Activated CD8-positive, alpha-beta memory T cell treated with anti-CD3 and anti-CD28 coated beads, Interleukin-2, amount 10 ng/mL, durations not matched to agents 7 days and 5 days (primary cell): Measurements from ENCODE around the gene LIPG. TPM values are rescaled to one million over a fixed set of nuclear protein-coding genes. Genes with fewer than 3 reads are reported as not detected.

Source experiments
- ATAC-seq: fragments of 150-1000 bp; cut with Tn5 transposase; one replicate; pipeline ENCODE4 v1.10.0; 2021; ENCODE audit warnings: moderate library complexity
- CTCF ChIA-PET: fragments of 350-600 bp; sonication (Branson Sonifier 250); formaldehyde crosslinking; loops from one replicate; lab custom pipeline; 2021; ENCODE audit warnings: antibody characterized with exemption; lab: Charles Lee
- DNase-seq: peaks from one replicate; pipeline ENCODE4 v3.0.0-alpha.2; 2020
- H3K27ac Mint-ChIP-seq: one replicate; pipeline ENCODE4 v1.8.0; 2021; ENCODE audit warnings: mild to moderate bottlenecking, mixed read lengths
- H3K27me3 Mint-ChIP-seq: one replicate; pipeline ENCODE4 v1.8.0; 2021; ENCODE audit warnings: mixed read lengths
- H3K36me3 Mint-ChIP-seq: one replicate; pipeline ENCODE4 v1.8.0; 2021; ENCODE audit warnings: mild to moderate bottlenecking, mixed read lengths
- H3K4me1 Mint-ChIP-seq: one replicate; pipeline ENCODE4 v1.8.0; 2021; ENCODE audit warnings: mixed read lengths
- H3K4me3 Mint-ChIP-seq: one replicate; pipeline ENCODE4 v1.8.0; 2021; ENCODE audit warnings: mild to moderate bottlenecking, moderate library complexity, mixed read lengths
- H3K9me3 Mint-ChIP-seq: one replicate; pipeline ENCODE4 v1.8.0; 2022; ENCODE audit warnings: low read depth, mixed read lengths
- total RNA-seq, 2 experiments: library from RNA; stranded (reverse); gene quantifications; one replicate each; pipeline ENCODE4 v1.2.3, GENCODE V29; 2021

The LIPG gene
- total RNA-seq, 2 experiments from 2014 or later = 0.16 TPM; not detected in 1

DNA sequence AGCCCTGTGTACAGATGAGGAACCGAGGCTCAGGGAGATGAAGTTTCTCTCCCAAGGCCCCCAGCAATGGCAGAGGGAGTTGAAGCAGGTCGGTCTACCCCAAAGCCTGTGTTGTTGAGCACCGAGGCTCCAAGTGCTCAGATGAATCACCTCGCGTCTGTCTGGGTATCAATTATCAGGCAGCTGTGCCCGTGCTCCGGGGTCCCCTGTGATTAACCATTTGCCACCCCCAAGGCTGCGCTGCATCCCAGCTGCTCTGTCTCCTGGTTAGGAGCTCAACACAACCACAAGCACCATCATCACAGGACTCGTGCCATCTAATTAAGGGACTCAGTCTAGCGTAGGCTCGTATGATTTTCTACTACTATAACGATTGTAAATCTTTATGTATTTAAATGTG, 27.1 kb downstream of the LIPG start:
- H3K9me3 Mint-ChIP-seq = no peaks in the 10 kb centered on the region
- H3K27me3 Mint-ChIP-seq = peaks cover 13% of the 10 kb centered on the region
- ATAC-seq = no peak
- no peak overlapping the region for H3K27ac Mint-ChIP-seq
- no peaks in the 10 kb centered on the region for H3K4me1 Mint-ChIP-seq
- CTCF ChIA-PET = no interaction called here
- H3K36me3 Mint-ChIP-seq = no peaks in the 10 kb centered on the region
- no peak for DNase-seq
- H3K4me3 Mint-ChIP-seq = no peak overlapping the region

DNA sequence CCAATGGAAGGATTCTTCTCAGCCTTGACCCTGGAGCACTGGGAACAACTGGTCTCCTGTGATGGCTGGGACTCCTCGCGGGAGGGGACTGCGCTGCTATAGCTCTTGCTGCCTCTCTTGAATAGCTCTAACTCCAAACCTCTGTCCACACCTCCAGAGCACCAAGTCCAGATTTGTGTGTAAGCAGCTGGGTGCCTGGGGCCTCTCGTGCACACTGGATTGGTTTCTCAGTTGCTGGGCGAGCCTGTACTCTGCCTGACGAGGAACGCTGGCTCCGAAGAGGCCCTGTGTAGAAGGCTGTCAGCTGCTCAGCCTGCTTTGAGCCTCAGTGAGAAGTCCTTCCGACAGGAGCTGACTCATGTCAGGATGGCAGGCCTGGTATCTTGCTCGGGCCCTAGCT, 28.8 kb downstream of the LIPG start:
- Mint-ChIP-seq H3K9me3 (no peaks in the 10 kb centered on the region), H3K4me1 (no peaks in the 10 kb centered on the region), H3K4me3 (no peak overlapping the region), H3K27ac (no peak overlapping the region), H3K36me3 (no peaks in the 10 kb centered on the region), H3K27me3 (peaks cover 10% of the 10 kb centered on the region)
- DNase-seq = no peak
- ATAC-seq = no peak
- CTCF ChIA-PET = no interaction called here

DNA sequence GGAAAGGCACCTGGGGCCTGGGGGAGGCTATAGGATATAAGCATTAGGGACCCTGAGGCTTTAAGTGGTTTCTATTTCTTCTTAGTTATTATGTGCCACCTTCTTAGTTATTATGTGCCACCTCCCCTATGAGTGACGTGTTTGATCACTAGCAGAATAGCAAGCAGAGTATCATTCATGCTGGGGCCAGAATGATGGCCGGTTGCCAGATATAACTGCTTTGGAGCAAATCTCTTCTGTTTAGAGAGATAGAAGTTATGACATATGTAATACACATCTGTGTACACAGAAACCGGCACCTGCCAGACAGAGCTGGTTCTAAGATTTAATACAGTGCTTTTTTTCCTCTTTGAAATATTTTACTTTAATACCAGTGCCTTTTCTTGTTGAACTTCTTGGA, 29.4 kb downstream of the LIPG start:
- no peak for DNase-seq
- Mint-ChIP-seq H3K4me3 (no peak overlapping the region), H3K9me3 (no peaks in the 10 kb centered on the region), H3K27ac (no peak overlapping the region), H3K36me3 (no peaks in the 10 kb centered on the region), H3K27me3 (peaks cover 9% of the 10 kb centered on the region), H3K4me1 (no peaks in the 10 kb centered on the region)
- CTCF ChIA-PET = no interaction called here
- ATAC-seq = no peak

DNA sequence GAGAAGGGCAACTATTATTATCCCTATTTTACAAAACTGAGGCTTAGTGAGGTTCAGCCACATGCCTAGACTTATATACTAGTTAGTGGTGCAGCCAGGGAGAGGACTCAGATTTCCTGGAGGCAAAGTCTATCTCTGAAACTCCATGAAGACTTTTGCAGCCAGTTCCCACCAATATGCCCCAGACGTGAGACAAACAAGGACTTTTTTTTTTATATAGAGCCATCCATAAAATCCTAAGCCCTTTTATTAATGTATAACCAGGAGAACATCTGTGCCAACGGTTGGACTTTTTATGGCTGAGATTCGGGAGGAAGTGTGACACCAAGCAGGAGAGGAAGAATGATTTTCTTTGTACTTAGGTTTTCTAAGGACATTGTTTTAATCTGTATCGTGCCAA, 29.9 kb downstream of the LIPG start:
- no peaks in the 10 kb centered on the region for H3K36me3 Mint-ChIP-seq
- H3K27me3 Mint-ChIP-seq = peaks cover 9% of the 10 kb centered on the region
- CTCF ChIA-PET = no interaction called here
- ATAC-seq (no peak), DNase-seq (no peak)
- no peaks in the 10 kb centered on the region for H3K9me3 Mint-ChIP-seq
- no peaks in the 10 kb centered on the region for H3K4me1 Mint-ChIP-seq
- no peak overlapping the region for H3K4me3 Mint-ChIP-seq
- no peak overlapping the region for H3K27ac Mint-ChIP-seq

DNA sequence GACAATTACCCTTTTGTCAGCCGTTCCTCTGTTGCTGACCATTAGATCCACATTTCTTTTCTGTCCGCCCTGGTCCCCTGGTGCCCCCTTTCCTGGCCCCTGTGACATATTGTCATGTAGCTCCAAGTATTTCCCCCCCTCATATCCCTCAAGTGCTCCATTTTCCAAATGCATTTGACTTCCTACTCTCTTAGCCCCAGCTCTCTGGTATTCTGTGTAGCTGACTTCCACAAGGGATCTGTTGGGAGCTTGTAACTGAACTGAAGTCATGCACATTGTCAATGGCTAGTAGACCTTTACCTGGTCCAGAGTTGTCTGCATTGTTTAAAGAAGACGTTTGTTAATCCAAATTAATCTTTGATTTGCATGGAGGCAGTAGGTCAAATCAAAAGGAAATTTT, 34.8 kb downstream of the LIPG start:
- ATAC-seq = no peak
- CTCF ChIA-PET = no interaction called here

DNA sequence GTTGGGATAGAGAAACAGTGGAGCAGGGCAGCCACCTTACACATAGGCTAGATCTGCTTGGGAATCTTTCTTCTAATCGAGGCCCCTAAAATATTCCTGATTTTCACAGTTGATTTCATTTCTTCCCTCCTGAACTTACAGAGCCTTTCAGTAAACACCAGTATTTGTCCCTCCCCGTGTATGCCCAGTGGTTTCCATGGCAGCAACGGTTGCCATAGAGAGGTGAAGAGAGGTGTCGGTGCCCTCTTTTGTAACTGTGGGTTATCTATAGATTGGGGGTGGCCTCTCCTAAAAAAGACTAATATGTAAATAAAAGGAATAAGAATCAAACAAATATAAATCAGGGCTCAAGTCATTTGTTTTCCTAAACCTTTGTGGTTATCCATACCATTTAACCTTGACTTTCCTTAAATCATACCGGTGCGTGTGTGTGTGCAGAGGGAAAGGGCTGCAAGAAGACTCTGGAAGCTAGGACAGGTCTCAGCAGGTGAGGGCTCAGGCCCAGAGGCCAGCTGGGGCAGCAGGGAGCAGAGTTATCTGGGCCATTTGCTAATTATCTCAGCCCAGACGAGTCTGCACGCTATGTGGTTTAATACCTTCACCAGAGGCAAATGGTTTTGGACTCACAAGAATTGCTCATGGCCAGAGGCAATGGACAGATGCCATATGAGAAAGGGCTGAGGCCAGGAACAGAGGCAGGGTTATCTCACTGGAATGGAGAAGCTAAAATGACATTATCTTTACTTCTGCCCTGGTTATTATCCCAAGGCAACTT, 35.5 kb downstream of the LIPG start:
- no peak for ATAC-seq
- Mint-ChIP-seq H3K27ac (no peak overlapping the region), H3K4me3 (no peak overlapping the region), H3K9me3 (no peaks in the 10 kb centered on the region), H3K36me3 (no peaks in the 10 kb centered on the region), H3K4me1 (peaks cover 4% of the 10 kb centered on the region), H3K27me3 (peaks cover 23% of the 10 kb centered on the region)
- CTCF ChIA-PET = no interaction called here
- DNase-seq = no peak

More for the DNA sequence above, 34.8 kb downstream of the LIPG start:
- Mint-ChIP-seq H3K4me3 (no peak overlapping the region), H3K9me3 (no peaks in the 10 kb centered on the region), H3K4me1 (peaks cover 4% of the 10 kb centered on the region), H3K36me3 (no peaks in the 10 kb centered on the region), H3K27ac (no peak overlapping the region), H3K27me3 (peaks cover 23% of the 10 kb centered on the region)
- DNase-seq = no peak

DNA sequence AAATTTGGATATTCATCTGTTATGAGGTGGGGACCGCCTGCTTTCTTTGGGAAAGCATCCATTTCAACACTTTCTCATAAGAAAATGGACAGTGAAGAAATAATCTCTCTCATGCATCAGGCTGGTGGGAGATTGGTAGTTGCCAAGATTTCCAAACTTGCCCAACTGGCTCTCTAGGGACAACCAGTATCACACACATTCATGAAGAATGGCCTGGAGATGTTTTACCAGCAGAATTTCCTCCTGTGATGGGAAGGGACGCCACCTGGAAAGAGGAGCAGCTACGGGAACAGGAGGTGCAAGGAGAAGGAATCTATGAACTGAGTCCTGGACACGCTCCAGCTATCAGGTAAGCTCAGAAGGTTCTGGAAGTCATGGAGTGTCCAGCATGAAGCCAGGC, 39.4 kb downstream of the LIPG start:
- Mint-ChIP-seq H3K36me3 (no peaks in the 10 kb centered on the region), H3K4me3 (no peak overlapping the region), H3K27ac (no peak overlapping the region), H3K4me1 (peaks cover 4% of the 10 kb centered on the region), H3K9me3 (no peaks in the 10 kb centered on the region), H3K27me3 (peaks cover 48% of the 10 kb centered on the region)
- ATAC-seq (no peak), DNase-seq (no peak)
- CTCF ChIA-PET = no interaction called here

DNA sequence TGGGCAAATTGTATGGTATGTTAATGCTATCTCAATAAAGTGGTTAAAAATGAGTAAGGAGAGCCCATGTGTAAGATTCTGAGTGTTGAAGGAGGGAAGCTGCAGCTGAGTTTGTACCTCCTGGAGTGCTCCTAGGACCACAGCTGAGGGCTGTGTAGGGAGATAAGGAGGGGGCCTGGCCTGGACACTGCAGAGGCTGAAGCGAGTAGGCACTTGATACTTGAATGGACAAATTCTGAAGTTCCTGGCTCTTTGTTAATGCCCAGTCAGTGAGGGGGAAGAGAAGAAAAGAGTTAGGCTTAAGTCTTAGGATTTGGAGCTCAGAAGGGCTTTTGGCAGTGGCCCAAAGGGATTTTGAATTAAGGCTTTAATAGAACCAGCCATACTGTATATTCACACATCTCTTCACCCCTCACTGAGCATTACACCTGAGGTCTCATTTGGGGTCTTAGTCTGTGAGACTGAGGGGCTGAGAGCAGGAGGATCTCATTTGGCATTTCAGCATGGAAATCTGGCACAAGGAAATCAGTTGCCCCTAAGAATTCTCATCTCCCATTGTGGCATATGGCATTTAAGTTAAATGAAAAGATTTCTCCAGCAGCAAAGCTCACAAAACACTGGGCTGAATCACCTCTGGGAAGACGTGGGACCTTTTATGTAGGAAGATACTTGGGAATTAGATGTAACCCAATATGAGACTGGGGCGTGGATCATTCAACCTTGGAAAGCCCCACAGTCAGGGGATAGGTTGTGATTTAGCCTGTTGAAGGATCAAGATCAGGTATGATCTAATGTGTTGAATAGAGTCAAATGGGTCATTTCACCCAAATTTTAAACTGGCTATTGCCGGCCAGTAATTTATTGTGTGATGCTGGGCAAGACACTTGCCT, 46.8 kb downstream of the LIPG start:
- Mint-ChIP-seq H3K9me3 (no peaks in the 10 kb centered on the region), H3K27me3 (peaks cover 37% of the 10 kb centered on the region)

DNA sequence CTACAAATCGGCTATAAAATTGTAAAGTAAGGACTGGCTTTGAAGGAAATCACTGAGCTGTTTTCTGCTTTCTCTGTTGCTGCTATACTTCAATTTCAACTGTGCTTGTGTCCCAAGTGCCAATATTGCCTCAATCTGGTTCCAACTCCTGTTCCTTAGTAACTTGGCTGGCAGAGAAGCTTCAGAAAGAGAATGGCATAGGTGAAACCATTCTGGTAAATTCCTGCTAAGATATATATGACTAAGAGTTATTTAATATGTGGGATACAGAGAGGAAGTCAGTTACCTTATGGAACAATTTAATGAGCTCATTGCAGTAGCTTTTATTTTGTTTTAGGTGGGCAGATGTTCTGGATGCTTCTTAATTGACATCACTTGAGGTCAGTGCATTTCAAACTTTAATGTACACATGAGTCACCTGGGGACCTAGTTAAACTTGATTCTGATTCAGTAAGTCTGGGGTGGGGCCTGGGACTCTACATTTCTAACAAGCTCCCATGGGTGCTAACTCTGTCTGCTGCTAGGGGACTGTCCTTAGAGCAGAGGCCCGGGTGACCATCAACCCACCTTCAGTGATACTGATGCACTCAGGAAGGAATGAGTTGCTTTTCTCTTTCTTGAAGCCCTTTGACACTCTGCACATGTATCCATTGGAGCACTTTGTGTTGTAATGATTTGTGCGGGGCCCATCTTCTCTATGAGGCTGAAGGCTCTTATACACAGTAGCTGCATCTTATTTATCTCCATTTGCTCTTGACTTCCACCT, 47.6 kb downstream of the LIPG start:
- Mint-ChIP-seq H3K4me1 (peaks cover 3% of the 10 kb centered on the region), H3K27ac (no peak overlapping the region), H3K9me3 (no peaks in the 10 kb centered on the region), H3K4me3 (no peak overlapping the region), H3K36me3 (no peaks in the 10 kb centered on the region), H3K27me3 (peaks cover 30% of the 10 kb centered on the region)
- CTCF ChIA-PET = interaction anchor here (1.4 kb wide), 1 partner anchor 250 kb away, joined by 3 read pairs; no protein-coding TSS in a partner anchor
- no peak for ATAC-seq
- DNase-seq = no peak

More for the DNA sequence above, 46.8 kb downstream of the LIPG start:
- Mint-ChIP-seq H3K27ac (no peak overlapping the region), H3K4me3 (no peak overlapping the region), H3K36me3 (no peaks in the 10 kb centered on the region), H3K4me1 (peaks cover 3% of the 10 kb centered on the region)
- CTCF ChIA-PET = interaction anchor here (1.4 kb wide), 1 partner anchor 251 kb away, joined by 3 read pairs; no protein-coding TSS in a partner anchor
- no peak for ATAC-seq
- DNase-seq = no peak

DNA sequence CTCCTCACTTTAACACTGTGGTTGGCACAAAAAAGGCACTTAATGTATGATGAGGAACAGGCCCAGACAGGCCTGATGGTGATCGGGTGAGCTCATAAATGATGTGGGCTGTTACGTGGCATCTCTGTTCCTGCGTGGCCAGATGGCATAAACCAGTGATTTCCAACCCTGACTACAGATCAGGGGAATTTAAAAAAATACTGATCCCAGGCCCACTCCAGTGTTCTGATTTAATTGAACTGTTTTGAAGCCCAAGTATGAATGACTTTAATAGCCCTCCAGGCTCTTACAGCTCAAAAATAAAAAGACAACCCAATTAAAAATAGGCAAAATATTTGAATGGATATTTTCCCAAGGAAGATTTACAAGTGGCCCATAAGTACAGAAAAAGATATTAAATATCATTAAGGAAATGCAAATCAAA, 48.2 kb downstream of the LIPG start:
- H3K4me3 Mint-ChIP-seq = no peak overlapping the region
- ATAC-seq = no peak
- CTCF ChIA-PET = interaction anchor here (1.4 kb wide), 1 partner anchor 250 kb away, joined by 3 read pairs; no protein-coding TSS in a partner anchor
- H3K27ac Mint-ChIP-seq = no peak overlapping the region
- H3K27me3 Mint-ChIP-seq = peaks cover 28% of the 10 kb centered on the region
- peaks cover 3% of the 10 kb centered on the region for H3K4me1 Mint-ChIP-seq
- no peaks in the 10 kb centered on the region for H3K9me3 Mint-ChIP-seq
- H3K36me3 Mint-ChIP-seq = no peaks in the 10 kb centered on the region
- no peak for DNase-seq

DNA sequence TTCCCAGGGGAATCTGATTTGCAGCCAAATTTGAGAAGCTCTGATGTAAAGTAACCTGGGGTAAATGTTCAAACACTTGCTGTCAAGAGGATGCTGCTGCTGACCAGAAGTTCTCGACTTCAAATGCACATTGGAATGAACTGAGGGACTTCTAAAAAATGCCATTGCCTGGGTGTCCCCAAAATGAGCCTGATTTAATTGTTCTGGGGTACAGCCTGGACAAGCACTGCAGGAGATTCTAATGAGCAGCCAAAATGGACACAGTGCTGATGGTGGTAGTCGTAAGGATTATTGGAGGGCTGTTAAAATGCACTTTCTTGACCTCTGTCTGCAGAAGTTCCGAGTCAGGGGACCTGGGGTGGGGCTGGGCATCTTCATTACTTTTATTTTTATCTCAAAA, 49.5 kb downstream of the LIPG start:
- H3K27ac Mint-ChIP-seq = no peak overlapping the region
- ATAC-seq (no peak), DNase-seq (no peak)
- CTCF ChIA-PET = no interaction called here
- peaks cover 16% of the 10 kb centered on the region for H3K27me3 Mint-ChIP-seq
- no peaks in the 10 kb centered on the region for H3K9me3 Mint-ChIP-seq
- H3K36me3 Mint-ChIP-seq = no peaks in the 10 kb centered on the region
- no peak overlapping the region for H3K4me3 Mint-ChIP-seq
- peaks cover 3% of the 10 kb centered on the region for H3K4me1 Mint-ChIP-seq

DNA sequence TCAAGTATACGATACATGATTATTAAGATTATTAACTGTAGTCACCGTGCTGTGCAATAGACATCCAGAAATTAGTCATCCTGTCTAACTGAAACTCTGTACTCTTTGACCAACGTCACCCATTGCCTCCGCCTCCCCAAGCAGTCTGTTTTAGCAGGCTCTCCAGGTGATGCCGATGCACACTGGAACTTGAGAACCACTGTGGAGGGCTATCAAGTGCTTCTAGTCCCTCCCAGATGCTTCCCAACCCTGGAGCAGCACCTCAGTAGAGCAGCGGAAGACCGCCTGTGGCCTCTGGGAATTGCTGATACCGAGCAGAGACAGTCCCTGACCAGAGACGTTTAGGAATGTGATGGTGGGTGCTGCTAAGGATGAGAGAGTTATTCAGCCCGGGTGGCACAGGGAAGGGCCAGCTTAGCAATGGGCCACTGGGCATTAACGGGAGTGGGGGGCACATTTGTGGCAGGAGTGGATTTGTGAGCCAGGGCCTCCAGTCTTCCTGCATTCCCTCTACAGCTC, 50.7 kb downstream of the LIPG start:
- CTCF ChIA-PET = no interaction called here
- no peak for ATAC-seq
- H3K27me3 Mint-ChIP-seq = peaks cover 13% of the 10 kb centered on the region
- H3K4me1 Mint-ChIP-seq = peaks cover 3% of the 10 kb centered on the region
- no peak overlapping the region for H3K4me3 Mint-ChIP-seq
- no peaks in the 10 kb centered on the region for H3K9me3 Mint-ChIP-seq
- H3K27ac Mint-ChIP-seq = no peak overlapping the region
- no peaks in the 10 kb centered on the region for H3K36me3 Mint-ChIP-seq
- no peak for DNase-seq

DNA sequence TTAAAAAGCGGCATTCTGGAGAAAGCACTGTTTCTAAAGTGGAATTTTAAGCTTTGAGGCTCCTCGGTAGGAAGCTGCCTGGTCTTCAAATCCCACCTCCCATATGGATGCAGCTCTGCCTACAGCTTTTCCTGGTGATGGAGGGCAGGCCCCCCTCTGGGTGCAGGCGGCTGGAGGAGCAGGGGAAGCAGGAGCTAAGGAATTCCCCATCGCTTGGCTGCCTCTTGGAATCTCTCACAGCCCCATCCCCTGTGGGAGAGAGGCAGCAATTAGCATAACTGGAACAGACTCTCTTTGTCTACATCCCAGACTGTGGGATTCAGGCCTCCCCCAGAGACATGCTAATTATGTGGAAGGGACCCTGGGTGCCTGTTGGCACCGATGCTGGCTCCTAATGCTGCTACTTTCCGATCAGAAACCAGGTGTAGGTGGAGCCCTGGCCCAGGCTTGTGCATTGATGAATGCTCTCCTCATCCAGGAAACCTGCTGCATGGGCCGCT, 51.3 kb downstream of the LIPG start:
- H3K9me3 Mint-ChIP-seq = no peaks in the 10 kb centered on the region
- peaks cover 3% of the 10 kb centered on the region for H3K4me1 Mint-ChIP-seq
- H3K4me3 Mint-ChIP-seq = no peak overlapping the region
- CTCF ChIA-PET = no interaction called here
- DNase-seq (no peak), ATAC-seq (no peak)
- H3K36me3 Mint-ChIP-seq = no peaks in the 10 kb centered on the region
- H3K27ac Mint-ChIP-seq = no peak overlapping the region
- peaks cover 15% of the 10 kb centered on the region for H3K27me3 Mint-ChIP-seq
